Thoracic aorta (tissue), 2 donors: Measurements from ENCODE around the gene TMEM107. TPM values are rescaled to one million over a fixed set of nuclear protein-coding genes. Genes with fewer than 3 reads are reported as not detected.

Experiments
- ATAC-seq: fragments of 150-250 bp; one replicate; pipeline ENCODE4 v1.8.0; 2017; ENCODE audit warnings: low read depth; ENCODE audit not compliant: insufficient number of reproducible peaks, low FRiP score
- DNase-seq: peaks from one replicate; pipeline ENCODE4 v3.0.0-alpha.2; 2020; ENCODE audit warnings: low spot score
- H3K27ac ChIP-seq, 2 donors: fragments of 200-600 bp; sonication (generic); 1 replicate in 1 of 2; 2 replicates in 1 of 2; pipeline ENCODE4 v1.5.1; 2016; ENCODE audit warnings: mild to moderate bottlenecking in 2 of 2, moderate library complexity in 2 of 2
- H3K27me3 ChIP-seq: fragments of 200-600 bp; sonication (generic); replicated peaks from 2 replicates; pipeline ENCODE4 v1.6.0; 2016; ENCODE audit warnings: mild to moderate bottlenecking; ENCODE audit not compliant: insufficient read depth
- H3K36me3 ChIP-seq: fragments of 200-600 bp; sonication (generic); one replicate; pipeline ENCODE4 v1.5.1; 2016
- H3K4me1 ChIP-seq, 2 donors: fragments of 200-600 bp; sonication (generic); 1 replicate in 1 of 2; 2 replicates in 1 of 2; pipeline versions ENCODE4 v1.5.1 to v1.6.0; 2016; ENCODE audit warnings: low read depth in 2 of 2, mild to moderate bottlenecking in 1 of 2; ENCODE audit not compliant: control insufficient read depth in 1 of 2
- H3K4me3 ChIP-seq: fragments of 200-600 bp; sonication (generic); 2 replicates; pipeline ENCODE4 v1.5.1; 2016; ENCODE audit warnings: mild to moderate bottlenecking
- H3K9me3 ChIP-seq: fragments of 200-600 bp; sonication (generic); 2 replicates; pipeline ENCODE4 v1.5.1; 2016
- CTCF ChIP-seq: fragments of 200-600 bp; sonication (generic); IDR thresholded peaks from one replicate; pipeline ENCODE4 v1.5.1; 2019; ENCODE audit warnings: antibody characterized with exemption
- total RNA-seq, 2 donors: library from RNA; depleted of rRNA; stranded (reverse); fragments of >200 nt; gene quantifications; one replicate each; pipeline versions ENCODE4 v1.1.0 to v1.2.3, GENCODE V29; 2016

TMEM107 gene
- total RNA-seq, 2 donors from 2014 or later, result 8.4 to 32.1 TPM

- Histone ChIP-seq H3K27me3 (no peaks in the 10 kb centered on the region), H3K27ac (peak overlapping the region; percentile 100), H3K4me1 (peaks cover 18 to 48% of the 10 kb centered on the region in 2 donors), H3K9me3 (no peaks in the 10 kb centered on the region), H3K4me3 (peak overlapping the region; percentile 76), H3K36me3 (peaks cover 53% of the 10 kb centered on the region)
- no peak for DNase-seq
- ATAC-seq, result no peak
- no peak for TF ChIP-seq CTCF
Observed at GRCh38 chr17:8150194-8151119, 25.7 kb downstream of the TMEM107 start.

GRCh38 chr17:8149419-8150193 lies 26.6 kb downstream of the TMEM107 start:
- no peak for ATAC-seq
- TF ChIP-seq CTCF, result no peak
- no peak for DNase-seq
- no peaks in the 10 kb centered on the region for H3K9me3 ChIP-seq
- no peaks in the 10 kb centered on the region for H3K27me3 ChIP-seq
- peaks cover 62% of the 10 kb centered on the region for H3K36me3 ChIP-seq
- peak overlapping the region; percentile 100 for H3K27ac ChIP-seq
- peaks cover 18 to 48% of the 10 kb centered on the region in 2 donors for H3K4me1 ChIP-seq
- peak overlapping the region; percentile 76 for H3K4me3 ChIP-seq

GRCh38 chr17:8148560-8148959 lies 27.6 kb downstream of the TMEM107 start:
- no peak for TF ChIP-seq CTCF
- Histone ChIP-seq H3K36me3 (peaks cover 72% of the 10 kb centered on the region), H3K9me3 (no peaks in the 10 kb centered on the region), H3K4me3 (no peak overlapping the region), H3K27ac (peak overlapping the region; percentile 13 to 100), H3K4me1 (peaks cover 18 to 44% of the 10 kb centered on the region in 2 donors), H3K27me3 (no peaks in the 10 kb centered on the region)
- DNase-seq (no peak), ATAC-seq (no peak)

- Histone ChIP-seq H3K4me3 (no peak overlapping the region), H3K9me3 (no peaks in the 10 kb centered on the region), H3K36me3 (peaks cover 79% of the 10 kb centered on the region), H3K27ac (peak overlapping the region; percentile 13 to 100), H3K27me3 (no peaks in the 10 kb centered on the region), H3K4me1 (peaks cover 14 to 37% of the 10 kb centered on the region in 2 donors)
- TF ChIP-seq CTCF, result no peak
- no peak for DNase-seq
- no peak for ATAC-seq
Observed at GRCh38 chr17:8147805-8148404, 28.3 kb downstream of the TMEM107 start.
